ENCODE results near the gene EIF4A2.

EIF4A2 gene

DNA sequence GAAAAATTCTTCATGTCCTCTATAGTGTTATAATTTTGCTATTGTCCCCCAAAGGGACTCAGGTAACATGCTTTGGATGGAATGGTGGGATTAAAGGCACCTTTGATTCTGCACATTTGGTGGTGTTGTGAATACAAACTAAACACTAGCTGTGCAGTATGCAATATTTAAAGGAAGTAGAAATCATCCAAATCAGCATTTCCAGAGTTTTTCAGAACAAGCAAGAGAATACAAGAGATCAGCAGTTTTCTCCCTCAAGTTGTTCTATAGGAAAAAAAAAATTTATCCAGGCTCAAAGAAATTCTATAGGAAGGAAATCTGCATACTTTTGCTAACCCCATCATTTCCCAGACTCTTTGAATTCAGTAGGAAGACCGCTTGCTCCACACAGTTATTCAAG lies 48.9 kb downstream of the EIF4A2 start:
- in situ Hi-C loops (cut with HindIII; ENCODE audit: low pct_ligation_motif_present, low sequenced_read_pairs): no loop called here
- peaks cover 17% of the 10 kb centered on the region for H3K27me3 ChIP-seq (replicated peaks)
- TF ChIP-seq, protein P1, sequence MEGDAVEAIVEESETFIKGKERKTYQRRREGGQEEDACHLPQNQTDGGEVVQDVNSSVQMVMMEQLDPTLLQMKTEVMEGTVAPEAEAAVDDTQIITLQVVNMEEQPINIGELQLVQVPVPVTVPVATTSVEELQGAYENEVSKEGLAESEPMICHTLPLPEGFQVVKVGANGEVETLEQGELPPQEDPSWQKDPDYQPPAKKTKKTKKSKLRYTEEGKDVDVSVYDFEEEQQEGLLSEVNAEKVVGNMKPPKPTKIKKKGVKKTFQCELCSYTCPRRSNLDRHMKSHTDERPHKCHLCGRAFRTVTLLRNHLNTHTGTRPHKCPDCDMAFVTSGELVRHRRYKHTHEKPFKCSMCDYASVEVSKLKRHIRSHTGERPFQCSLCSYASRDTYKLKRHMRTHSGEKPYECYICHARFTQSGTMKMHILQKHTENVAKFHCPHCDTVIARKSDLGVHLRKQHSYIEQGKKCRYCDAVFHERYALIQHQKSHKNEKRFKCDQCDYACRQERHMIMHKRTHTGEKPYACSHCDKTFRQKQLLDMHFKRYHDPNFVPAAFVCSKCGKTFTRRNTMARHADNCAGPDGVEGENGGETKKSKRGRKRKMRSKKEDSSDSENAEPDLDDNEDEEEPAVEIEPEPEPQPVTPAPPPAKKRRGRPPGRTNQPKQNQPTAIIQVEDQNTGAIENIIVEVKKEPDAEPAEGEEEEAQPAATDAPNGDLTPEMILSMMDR (IDR thresholded peaks at IDR 0.05; ENCODE audit: low read depth, low read length, missing control alignments): no peak

More for the DNA sequence above, 48.9 kb downstream of the EIF4A2 start:
- H3K27ac ChIP-seq: no peak overlapping the region
- no peak overlapping the region for H3K4me3 ChIP-seq (ENCODE audit: low read depth, low read length)
- no peak for DNase-seq
- no peaks in the 10 kb centered on the region for H3K36me3 ChIP-seq (replicated peaks)

Data from brain microvascular endothelial cell (primary cell).